Esophagus mucosa (tissue), 1 donor: ENCODE measurements around the gene RASA2. TPM values are rescaled to one million over a fixed set of nuclear protein-coding genes. Genes with fewer than 3 reads are reported as not detected.

Source experiments
- ATAC-seq: fragments of 200-7000 bp; cut with Tn5 transposase; one replicate; pipeline ENCODE4 v1.9.1; 2020
- total RNA-seq: library from RNA; stranded (reverse); gene quantifications from one replicate; pipeline ENCODE4 v1.2.4, GENCODE V29; 2023
- donor health status: DM: yes; HTN: yes; CAD: no.

The RASA2 gene
- total RNA-seq, 1 donor from 2014 or later, result 10.0 TPM

GRCh38 chr3:141539431-141540187 is 52.8 kb downstream of the RASA2 start:
- no peak for ATAC-seq

DNA sequence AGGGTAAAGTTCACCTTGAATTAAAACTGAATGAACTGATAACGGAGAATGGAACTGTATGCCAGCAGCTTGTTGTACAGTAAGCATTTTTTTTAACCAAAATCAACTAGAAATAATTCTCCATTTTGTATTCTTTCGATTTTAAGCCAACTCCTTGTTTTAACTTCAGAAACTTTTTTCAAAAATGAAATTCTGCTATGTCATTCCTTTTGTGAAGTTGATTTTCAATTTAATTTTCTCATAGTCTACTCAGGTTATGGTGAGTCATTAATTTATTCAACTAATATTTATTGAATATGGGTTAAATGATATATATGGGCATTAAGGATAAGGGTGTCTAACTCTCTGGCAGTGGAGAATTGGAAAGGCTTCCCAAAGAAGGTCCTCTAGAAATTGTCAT is 53.7 kb downstream of the RASA2 start:
- no peak for ATAC-seq

DNA sequence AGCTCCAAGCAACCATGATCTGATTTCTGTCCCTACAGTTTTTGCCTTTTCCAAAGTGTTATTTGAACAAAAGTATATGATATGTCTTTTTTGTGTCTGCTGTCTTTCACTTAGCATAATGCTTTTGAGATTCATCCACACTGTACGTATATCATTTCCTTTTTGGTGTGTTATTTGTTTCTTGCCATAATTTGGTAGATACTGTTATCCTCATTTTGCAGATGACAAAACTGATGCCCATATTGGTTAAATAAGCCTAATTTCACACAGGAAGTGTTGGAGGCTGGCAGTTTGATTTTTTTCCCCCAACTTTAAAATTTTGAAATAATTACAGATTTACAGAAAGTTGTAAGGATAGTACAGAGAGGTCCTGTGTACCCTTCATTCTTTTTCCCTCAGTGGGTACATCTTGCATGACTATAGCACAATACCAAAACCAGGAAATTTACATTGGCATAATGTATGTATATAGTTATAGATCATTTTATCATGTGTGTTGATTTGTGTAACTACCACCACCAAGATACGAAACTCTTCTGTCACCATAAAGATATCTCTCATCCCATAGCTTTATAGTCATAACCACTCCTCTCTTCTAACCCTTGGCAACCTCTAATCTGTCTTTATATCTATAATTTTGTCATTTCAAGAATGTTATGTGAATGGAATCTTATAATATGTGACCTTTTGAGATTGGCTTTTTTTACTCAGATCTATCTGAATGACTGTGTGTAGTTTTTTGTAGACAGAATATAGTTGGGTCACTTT is 55.6 kb downstream of the RASA2 start:
- ATAC-seq, result no peak

DNA sequence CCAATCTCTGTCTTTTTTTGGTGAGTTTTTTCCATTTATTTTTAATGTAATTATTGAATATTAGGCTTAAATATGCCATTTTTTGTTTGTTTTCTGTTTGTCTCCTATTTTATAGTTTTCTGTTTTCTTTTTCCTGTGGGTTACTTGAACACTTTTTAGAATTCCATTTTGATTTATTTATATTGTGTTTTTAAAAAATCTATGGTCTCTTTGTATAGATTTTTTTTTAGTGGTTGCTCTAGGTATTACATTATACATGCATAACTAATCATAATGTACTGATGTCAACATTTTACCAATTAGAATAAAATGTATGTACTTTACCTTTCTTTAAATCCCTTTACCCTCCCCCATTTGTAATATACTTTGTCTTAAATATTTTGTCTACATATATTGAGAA is 56.2 kb downstream of the RASA2 start:
- ATAC-seq, result no peak

GRCh38 chr3:141544697-141545096 is 57.9 kb downstream of the RASA2 start:
- ATAC-seq, result no peak

GRCh38 chr3:141546081-141546480 is 59.3 kb downstream of the RASA2 start:
- no peak for ATAC-seq

GRCh38 chr3:141546586-141546985 is 59.8 kb downstream of the RASA2 start:
- ATAC-seq, result no peak

DNA sequence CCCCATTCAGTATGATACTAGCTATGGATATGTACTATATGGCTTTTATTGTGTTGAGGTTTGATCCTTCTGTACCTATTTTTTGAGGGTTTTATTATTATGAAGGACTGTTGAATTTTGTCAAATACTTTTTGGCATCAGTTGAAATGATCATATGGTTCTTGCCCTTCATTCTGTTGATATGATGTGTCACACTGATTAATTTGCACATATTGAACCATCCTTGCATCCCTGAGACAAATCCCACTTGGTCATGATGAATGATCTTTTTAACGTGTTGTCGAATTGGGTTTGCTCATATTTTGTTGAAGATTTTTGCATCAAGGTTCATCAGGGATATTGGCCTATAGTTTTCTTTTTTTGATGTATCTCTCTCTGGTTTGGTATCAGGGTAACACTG is 61.0 kb downstream of the RASA2 start:
- no peak for ATAC-seq

DNA sequence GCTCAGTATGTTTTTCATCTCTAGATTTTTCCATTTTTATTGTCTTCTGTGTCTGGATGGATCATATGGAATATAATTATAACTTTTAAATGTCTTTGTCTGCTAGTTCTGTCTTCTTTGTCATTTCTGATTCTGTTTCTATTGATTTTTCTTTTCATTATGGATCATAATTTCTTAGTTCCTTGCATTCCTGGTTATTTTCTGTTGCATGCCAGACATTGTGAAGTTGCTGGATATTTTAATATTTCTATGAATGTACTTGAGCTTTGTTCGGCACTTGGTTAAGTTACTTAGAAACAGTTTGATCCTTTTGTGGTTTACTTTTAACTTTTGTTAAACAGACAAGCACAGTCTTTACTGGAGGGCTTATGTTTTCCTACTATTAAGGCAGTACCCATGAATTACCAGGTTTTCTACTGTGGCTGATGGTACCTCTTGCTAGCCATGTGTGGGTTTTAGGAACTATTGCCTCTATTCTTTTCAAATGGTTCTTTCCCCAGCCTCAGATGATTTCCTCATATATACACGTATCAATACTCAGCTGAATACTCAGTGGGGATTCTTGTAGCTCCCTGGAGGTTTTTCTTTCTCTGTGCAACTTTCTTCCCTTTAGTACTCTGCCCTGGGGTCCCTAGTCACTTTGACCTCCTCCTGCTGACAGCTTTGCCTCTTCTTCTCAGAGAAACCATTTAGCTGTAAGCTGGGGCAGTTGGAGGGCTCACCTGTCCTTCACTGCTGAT is 64.3 kb downstream of the RASA2 start:
- no peak for ATAC-seq

DNA sequence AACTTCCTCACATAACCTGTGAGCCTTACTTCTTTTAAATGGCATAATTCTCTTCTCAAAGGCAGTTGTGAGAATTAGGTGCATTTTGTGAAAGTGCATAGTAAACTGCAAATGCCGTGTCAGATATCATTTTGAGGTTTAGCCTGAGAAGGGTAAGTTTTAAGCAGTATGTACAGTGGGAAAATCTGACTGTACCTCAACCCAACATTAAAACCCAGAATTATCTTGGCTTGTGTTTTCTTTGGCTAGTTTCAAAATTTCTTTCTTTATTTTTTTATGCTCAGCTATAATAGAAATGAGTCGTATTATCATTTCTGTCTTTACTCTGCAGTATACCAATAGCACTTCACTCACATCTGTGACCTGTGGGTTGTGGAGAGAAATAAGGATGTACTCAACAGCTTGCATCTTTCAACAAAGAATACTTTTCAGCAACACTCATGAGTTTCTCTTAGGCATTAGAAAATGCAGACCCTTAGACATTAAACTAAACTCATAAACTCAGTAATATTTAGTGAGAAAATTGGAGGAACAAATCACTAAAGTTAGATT is 65.7 kb downstream of the RASA2 start:
- ATAC-seq, result no peak

GRCh38 chr3:141553055-141553454 is 66.2 kb downstream of the RASA2 start:
- peak; percentile 39 for ATAC-seq

GRCh38 chr3:141556034-141556433 is 69.2 kb downstream of the RASA2 start:
- ATAC-seq, result no peak

GRCh38 chr3:141557961-141558706 is 71.3 kb downstream of the RASA2 start:
- ATAC-seq, result no peak

DNA sequence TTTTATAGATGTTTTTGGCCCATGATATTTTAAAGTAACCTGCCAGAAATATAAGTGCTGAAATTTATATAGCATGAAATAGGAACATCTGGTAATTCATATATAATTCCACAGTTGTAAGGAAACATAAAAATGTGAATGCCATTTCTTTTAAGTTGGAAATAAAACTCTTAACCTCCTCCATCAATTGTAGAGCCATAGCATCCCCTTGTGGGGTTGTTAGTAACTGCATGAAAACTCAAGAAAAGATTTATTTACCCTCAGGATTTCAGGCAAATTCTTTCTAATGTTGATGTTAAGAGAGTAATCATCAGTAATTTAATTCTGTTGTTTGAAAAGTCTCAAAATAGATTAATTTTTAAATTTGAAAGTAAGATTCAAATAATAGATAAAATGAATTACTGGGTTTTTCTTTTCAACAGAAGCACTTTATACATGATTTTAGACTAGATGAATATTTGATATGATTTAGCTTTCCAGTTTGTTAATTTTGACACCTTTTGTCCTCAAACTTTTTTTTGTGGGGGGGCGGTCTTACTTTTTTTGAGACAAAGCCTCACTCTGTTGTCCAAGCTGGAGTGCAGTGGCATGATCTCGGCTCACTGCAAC is 74.7 kb downstream of the RASA2 start:
- no peak for ATAC-seq

- no peak for ATAC-seq
Observed at GRCh38 chr3:141564241-141564640, 77.4 kb downstream of the RASA2 start.

DNA sequence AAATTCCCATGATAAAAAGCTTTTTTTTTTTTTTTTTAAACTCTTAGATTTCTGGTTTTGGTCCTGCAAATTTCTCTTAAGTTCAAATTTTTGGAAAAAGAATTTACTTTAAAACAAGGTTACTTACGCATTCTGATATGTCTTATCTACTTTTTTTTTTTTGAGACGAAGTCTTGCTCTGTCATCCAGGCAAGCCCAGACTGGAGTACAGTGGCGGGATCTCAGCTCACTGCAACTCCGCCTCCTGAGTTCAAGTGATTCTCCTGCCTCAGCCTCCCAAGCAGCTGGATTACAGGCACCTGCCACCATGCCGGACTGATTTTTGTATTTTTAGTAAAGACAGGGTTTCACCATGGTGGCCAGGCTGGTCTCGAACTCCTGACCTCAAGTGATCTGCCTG is 83.2 kb downstream of the RASA2 start:
- no peak for ATAC-seq

DNA sequence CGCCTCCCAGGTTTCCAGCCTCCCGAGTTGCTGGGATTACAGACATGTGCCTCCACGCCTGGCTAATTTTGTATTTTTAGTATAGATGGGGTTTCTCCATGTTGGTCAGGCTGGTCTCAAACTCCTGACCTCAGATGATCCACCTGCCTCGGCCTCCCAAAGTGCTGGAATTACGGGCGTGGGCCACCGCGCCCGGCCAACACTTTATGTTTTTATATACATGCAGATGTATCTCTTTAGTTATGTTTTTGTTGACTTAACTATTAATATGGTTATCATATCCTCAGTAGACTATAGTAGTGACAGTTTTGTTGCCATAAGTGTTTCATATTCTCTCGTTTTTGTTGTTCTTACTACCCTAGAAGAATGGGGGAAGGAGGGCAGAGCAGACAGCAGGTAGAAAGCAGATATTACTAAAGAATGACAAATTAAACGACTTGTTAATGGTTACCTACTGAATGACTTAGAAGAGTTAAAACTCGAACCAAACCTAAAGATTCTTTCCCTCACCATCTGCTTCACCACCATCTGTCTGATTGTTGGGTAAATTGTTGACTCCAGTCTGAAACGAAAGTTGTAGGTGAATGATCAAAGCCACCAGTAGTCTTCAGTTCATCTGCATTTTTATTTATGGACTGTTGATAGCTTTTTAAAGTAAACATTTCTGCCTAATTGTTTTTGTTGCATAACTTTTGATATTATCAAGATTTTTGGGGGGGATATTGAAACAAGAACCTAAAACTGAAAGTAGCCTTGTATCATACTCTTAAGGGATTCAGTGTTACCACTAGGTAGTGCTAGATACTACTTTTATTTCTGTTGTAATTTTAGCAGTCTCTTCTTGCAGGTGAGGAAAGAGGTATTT is 89.3 kb downstream of the RASA2 start:
- no peak for ATAC-seq

DNA sequence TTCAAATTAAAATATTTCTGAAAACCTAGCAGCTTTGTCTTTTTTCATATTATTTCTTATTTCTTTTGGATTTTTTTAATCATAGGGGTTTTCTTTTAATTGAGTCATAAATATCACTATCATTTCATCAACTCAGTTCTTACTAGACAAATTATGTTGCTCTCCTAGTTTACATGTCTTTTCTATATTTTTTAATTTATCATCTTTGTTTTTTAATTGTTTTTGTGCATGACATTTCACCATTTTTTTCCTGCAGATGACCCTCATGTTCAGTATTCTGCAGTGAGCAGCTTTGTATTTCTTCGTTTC is 89.9 kb downstream of the RASA2 start:
- no peak for ATAC-seq

DNA sequence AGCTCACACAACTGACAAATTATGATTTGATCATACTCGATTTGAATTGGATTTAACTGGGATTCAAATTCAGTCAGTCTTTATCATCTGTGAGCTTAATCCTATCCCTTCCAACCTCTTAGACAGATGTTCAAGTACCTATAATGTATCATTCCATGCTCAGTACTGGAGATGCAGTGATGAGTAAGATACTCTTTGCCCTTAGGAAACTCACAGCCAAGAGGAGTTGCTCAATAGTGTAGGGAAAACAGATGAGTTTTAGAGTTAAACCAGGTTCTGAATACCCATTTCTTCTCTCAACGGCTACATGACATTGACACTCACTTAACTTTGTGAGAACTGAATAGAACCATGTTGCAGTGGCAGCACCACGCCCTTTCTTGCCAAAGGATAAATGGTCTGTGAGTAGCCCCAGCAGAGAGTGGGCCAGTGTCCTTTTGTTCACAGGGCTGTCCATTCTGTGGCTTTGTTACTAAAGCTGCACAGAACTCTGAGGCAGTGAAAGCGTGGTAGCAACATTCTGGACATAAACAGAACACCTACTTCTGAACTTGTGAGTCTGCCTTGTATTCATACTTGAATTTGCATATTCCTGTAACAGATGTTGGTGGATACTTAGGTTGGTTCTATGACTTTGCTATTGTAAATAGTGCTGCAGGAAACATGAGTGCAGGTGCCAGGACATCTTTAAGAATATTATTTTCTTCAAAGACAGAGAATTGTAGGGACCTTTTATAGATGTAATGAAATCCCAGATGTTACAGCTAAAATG is 91.6 kb downstream of the RASA2 start:
- ATAC-seq, result no peak

GRCh38 chr3:141594357-141594756 is 107.5 kb downstream of the RASA2 start:
- no peak for ATAC-seq
